Testis (tissue), 5 donors: ENCODE results near the gene PEPD. TPM values are rescaled to one million over a fixed set of nuclear protein-coding genes. Genes with fewer than 3 reads are reported as not detected.

Experiments
- DNase-seq: peaks from one replicate; pipeline ENCODE4 v3.0.0-alpha.2; 2019
- H3K27ac ChIP-seq, 2 donors: fragments of 200-600 bp; sonication (generic); one replicate each; pipeline ENCODE4 v1.5.1; 2019
- H3K27me3 ChIP-seq: fragments of 200-600 bp; sonication (generic); one replicate; pipeline ENCODE4 v1.5.1; 2019
- H3K36me3 ChIP-seq: fragments of 200-600 bp; sonication (generic); one replicate; pipeline ENCODE4 v1.5.1; 2017; ENCODE audit warnings: low read depth; ENCODE audit errors: missing control alignments
- H3K4me1 ChIP-seq: fragments of 200-600 bp; sonication (generic); one replicate; pipeline ENCODE4 v1.5.1; 2019
- H3K4me3 ChIP-seq, 2 donors: fragments of 200-600 bp; sonication (generic); one replicate each; pipeline ENCODE4 v1.5.1; 2017 to 2019
- H3K9me3 ChIP-seq: fragments of 200-600 bp; sonication (generic); one replicate; pipeline ENCODE4 v1.5.1; 2017
- CTCF ChIP-seq, 3 experiments: fragments of 450-650 bp in 2 of 3; fragments of 200-600 bp in 1 of 3; sonication (generic) in 1 of 3; IDR thresholded peaks; one replicate each; pipeline ENCODE4 v1.5.1; 2016 to 2019; ENCODE audit warnings: antibody characterized with exemption in 3 of 3, mild to moderate bottlenecking in 2 of 3, moderate library complexity in 1 of 3
- POLR2A ChIP-seq: fragments of 450-650 bp; IDR thresholded peaks from one replicate; pipeline ENCODE4 v1.6.1; 2017; ENCODE audit warnings: antibody characterized with exemption, mild to moderate bottlenecking, moderate library complexity
- WGBS, 2 donors: methylation state at CpG; one replicate each; pipeline ENCODE4 v1.1.5; 2018; 5-methylcytosine and 5-hydroxymethylcytosine counted together
- intact Hi-C: fragments of 100-400 bp; cut with DNase I; formaldehyde crosslinking; loops from one replicate; pipeline ENCODE4 v1.15.1; 2023; ENCODE audit warnings: low total_unique reads
- long read RNA-seq, 2 donors: transcript quantifications; one replicate each; lab custom pipeline, GENCODE V29; 2026
- polyA plus RNA-seq: library from polyadenylated mRNA; stranded (reverse); fragments of 350-450 nt; fragmentation: Illumina TruSeq; extraction: RNeasy Lipid Tissue Mini Kit (QIAGEN cat#74804); gene quantifications from one replicate; pipeline ENCODE4 v1.2.3, GENCODE V29; 2014; ENCODE audit warnings: low read depth, low replicate concordance; ENCODE audit not compliant: insufficient read depth
- total RNA-seq, 2 donors: library from RNA; depleted of rRNA; stranded (reverse); fragments of >200 nt; gene quantifications; one replicate each; pipeline ENCODE4 v1.2.3, GENCODE V29; 2016

The PEPD gene
- total RNA-seq (10 to 100 TPM; 58.0 to 87.9 TPM), polyA plus RNA-seq (51.1 TPM)
- long read RNA-seq, donor 1, transcript PEPD-201 (15 exons, 1,910 nt): major isoform, 21 of 30 reads
- long read RNA-seq, donor 1, partial matches to known transcripts: 9 of 30 reads
- long read RNA-seq, donor 1, other reads (novel, unspliced or antisense): 0 of 30 reads
- long read RNA-seq, donor 2, transcript PEPD-201 (15 exons, 1,910 nt): major isoform, 17 of 18 reads
- long read RNA-seq, donor 2, partial matches to known transcripts: 0 of 18 reads
- long read RNA-seq, donor 2, other reads (novel, unspliced or antisense): 0 of 18 reads

- H3K9me3 ChIP-seq: no peaks in the 10 kb centered on the region
- H3K36me3 ChIP-seq: no peaks in the 10 kb centered on the region
- H3K4me1 ChIP-seq: peaks cover 7% of the 10 kb centered on the region
- intact Hi-C loops: no loop called here
- no peak for TF ChIP-seq CTCF (IDR thresholded peaks at IDR 0.05)
- no peak for TF ChIP-seq POLR2A
- peak within 1 kb of the TSS; percentile 74 to 97 for H3K4me3 ChIP-seq
- DNase-seq: peak; percentile 95
- peak within 1 kb of the TSS in 1 of 2 donors; percentile 68 for H3K27ac ChIP-seq
- H3K27me3 ChIP-seq: no peaks in the 10 kb centered on the region
- WGBS, 2 donors: 3 to 4% methylated on average over 25 to 60 of the region's 69 CpGs
Observed at GRCh38 chr19:33521480-33522370, at the start of gene PEPD. PEPD (minus strand) TSS chr19:33521791; CDS start chr19:33521760, 31 bp downstream.

- 52 to 59% methylated on average over 5 of the region's 5 CpGs for WGBS, 2 donors
- intact Hi-C loops: no loop called here
- H3K9me3 ChIP-seq: no peaks in the 10 kb centered on the region
Observed at GRCh38 chr19:33569821-33570220, 48.2 kb upstream of the PEPD start.

GRCh38 chr19:33568706-33569105 lies 47.1 kb upstream of the PEPD start:
- no peaks in the 10 kb centered on the region for H3K4me1 ChIP-seq
- H3K27ac ChIP-seq: no peak overlapping the region
- intact Hi-C loops: no loop called here
- no peak for DNase-seq
- no peak overlapping the region for H3K4me3 ChIP-seq
- TF ChIP-seq POLR2A (no peak), CTCF (IDR thresholded peaks at IDR 0.05) (no peak)
- no peaks in the 10 kb centered on the region for H3K27me3 ChIP-seq
- H3K9me3 ChIP-seq: no peaks in the 10 kb centered on the region
- H3K36me3 ChIP-seq: no peaks in the 10 kb centered on the region
- 86 to 90% methylated on average over 2 of the region's 2 CpGs for WGBS, 2 donors

More at GRCh38 chr19:33569821-33570220, 48.2 kb upstream of the PEPD start:
- H3K27ac ChIP-seq: no peak overlapping the region
- H3K27me3 ChIP-seq: no peaks in the 10 kb centered on the region
- H3K4me1 ChIP-seq: no peaks in the 10 kb centered on the region
- H3K36me3 ChIP-seq: no peaks in the 10 kb centered on the region
- TF ChIP-seq POLR2A (no peak), CTCF (IDR thresholded peaks at IDR 0.05) (no peak)
- H3K4me3 ChIP-seq: no peak overlapping the region
- no peak for DNase-seq

- Histone ChIP-seq H3K36me3 (no peaks in the 10 kb centered on the region), H3K27ac (no peak overlapping the region), H3K27me3 (no peaks in the 10 kb centered on the region), H3K4me3 (no peak overlapping the region), H3K4me1 (no peaks in the 10 kb centered on the region), H3K9me3 (no peaks in the 10 kb centered on the region)
- DNase-seq: no peak
- TF ChIP-seq POLR2A (no peak), CTCF (IDR thresholded peaks at IDR 0.05) (no peak)
- 67 to 71% methylated on average over 6 of the region's 6 CpGs for WGBS, 2 donors
- intact Hi-C loops: no loop called here
Observed at GRCh38 chr19:33564836-33565338, 43.3 kb upstream of the PEPD start.
